Thyroid gland (tissue), 4 donors: ENCODE measurements around the gene GPR183.

Experiments
- POLR2A ChIP-seq, 2 donors: fragments of 450-650 bp; IDR thresholded peaks; one replicate each; pipeline ENCODE4 v1.6.1; 2017; ENCODE audit warnings: antibody characterized with exemption in 2 of 2, mild to moderate bottlenecking in 2 of 2, moderate library complexity in 1 of 2
- TF ChIP-seq, protein P1 (sequence below), 6 experiments: fragments of 200-600 bp in 3 of 6; fragments of 450-650 bp in 3 of 6; sonication (generic) in 3 of 6; IDR thresholded peaks; one replicate each; pipeline ENCODE4 v1.5.1; 2016 to 2019; ENCODE audit warnings: antibody characterized with exemption in 6 of 6, mild to moderate bottlenecking in 2 of 6, inconsistent platforms in 1 of 6, moderate library complexity in 1 of 6

DNA sequence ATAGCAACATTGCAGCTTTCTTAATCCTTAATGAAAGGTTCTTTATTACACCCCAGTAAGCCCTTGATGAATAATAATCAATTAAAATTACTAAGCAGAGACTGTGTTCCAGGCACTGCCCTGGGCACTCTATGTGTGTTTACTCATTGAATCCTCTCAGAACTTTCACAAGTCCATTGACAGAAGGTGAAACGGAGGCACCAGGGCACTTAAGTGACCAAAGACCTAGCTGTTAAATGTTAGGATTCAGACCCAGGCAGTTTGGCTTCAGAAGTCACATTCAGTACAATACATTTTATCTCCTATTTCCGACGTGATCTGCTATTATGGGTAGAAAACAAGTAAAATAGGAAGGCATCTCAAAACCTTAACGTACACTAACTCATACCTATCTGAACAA lies 2.7 kb downstream of the GPR183 start:
- no peak for TF ChIP-seq POLR2A (IDR thresholded peaks at IDR 0.05)
- TF ChIP-seq, protein P1, sequence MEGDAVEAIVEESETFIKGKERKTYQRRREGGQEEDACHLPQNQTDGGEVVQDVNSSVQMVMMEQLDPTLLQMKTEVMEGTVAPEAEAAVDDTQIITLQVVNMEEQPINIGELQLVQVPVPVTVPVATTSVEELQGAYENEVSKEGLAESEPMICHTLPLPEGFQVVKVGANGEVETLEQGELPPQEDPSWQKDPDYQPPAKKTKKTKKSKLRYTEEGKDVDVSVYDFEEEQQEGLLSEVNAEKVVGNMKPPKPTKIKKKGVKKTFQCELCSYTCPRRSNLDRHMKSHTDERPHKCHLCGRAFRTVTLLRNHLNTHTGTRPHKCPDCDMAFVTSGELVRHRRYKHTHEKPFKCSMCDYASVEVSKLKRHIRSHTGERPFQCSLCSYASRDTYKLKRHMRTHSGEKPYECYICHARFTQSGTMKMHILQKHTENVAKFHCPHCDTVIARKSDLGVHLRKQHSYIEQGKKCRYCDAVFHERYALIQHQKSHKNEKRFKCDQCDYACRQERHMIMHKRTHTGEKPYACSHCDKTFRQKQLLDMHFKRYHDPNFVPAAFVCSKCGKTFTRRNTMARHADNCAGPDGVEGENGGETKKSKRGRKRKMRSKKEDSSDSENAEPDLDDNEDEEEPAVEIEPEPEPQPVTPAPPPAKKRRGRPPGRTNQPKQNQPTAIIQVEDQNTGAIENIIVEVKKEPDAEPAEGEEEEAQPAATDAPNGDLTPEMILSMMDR (IDR thresholded peaks at IDR 0.05): no peak
